ENCODE data around the gene CALCOCO1. TPM values are rescaled to one million over a fixed set of nuclear protein-coding genes. Genes with fewer than 3 reads are reported as not detected.

The CALCOCO1 gene
- total RNA-seq, 1 donor from 2014 or later = 32.0 TPM

- Mint-ChIP-seq H3K36me3 (ENCODE audit: low read depth) (no peaks in the 10 kb centered on the region), H3K27ac (ENCODE audit: unreplicated experiment) (no peak overlapping the region), H3K4me3 (peak overlapping the region; percentile 50), H3K9me3 (peaks cover 2% of the 10 kb centered on the region), H3K4me1 (peaks cover 23% of the 10 kb centered on the region), H3K27me3 (ENCODE audit: low read depth) (peaks cover 85% of the 10 kb centered on the region)
- no peak for TF ChIP-seq CTCF (conservative IDR thresholded peaks at IDR 0.05)
- DNase-seq (ENCODE audit: low read depth, low spot score) = peak; percentile 44
These were observed 31.0 kb downstream of the CALCOCO1 start for GRCh38 chr12:53696285-53696654.

DNA sequence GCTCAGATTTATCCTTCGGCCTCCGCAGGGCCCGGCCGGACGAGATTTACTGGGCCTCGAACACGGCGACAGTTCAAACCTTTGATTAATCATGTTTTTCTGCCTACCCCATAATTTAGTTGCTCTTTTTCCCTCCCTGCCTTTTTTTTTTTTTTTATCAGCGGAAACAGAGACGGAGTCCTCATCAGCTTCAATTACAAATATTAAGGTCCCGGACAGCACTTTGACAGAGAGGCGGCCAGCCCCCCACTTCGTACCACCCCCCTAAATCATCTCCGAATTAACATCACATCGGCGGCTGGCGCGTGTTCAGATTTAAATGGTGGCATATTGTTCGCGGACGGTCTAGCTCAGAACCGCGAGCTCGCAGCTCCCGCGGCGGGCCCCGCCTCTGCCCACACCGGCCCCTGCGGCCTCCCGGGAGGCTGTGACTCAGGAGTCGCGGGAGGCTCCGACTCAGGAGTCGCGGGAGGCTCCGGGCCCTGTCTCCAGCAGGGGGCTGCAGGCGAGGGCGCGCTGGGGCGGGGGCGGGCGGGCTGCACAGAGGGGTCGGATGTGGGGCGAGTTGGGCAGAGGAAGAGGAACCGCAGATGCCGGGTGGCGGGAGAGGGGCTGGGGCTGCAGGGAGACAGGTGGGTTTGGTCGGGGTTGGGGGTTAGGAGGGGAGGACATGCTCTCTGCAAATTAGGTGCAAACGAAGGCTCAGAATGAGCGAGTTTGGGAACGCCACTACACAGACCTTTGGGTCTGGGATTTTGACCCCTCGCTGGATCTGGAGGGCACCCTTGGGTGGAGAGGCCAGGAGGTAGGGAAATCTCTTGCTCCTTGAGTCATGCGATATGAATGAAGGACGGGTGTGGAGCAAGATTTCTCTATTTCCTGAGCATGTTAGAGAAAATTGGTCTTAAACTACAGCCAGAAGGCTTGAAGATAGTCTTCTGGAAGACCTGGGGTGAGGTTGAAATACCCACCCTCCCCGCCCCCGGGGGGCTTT, 31.8 kb downstream of the CALCOCO1 start:
- Mint-ChIP-seq H3K4me3 (peak overlapping the region; percentile 74), H3K36me3 (ENCODE audit: low read depth) (no peaks in the 10 kb centered on the region), H3K27me3 (ENCODE audit: low read depth) (peaks cover 79% of the 10 kb centered on the region), H3K9me3 (peaks cover 2% of the 10 kb centered on the region), H3K4me1 (peaks cover 23% of the 10 kb centered on the region), H3K27ac (ENCODE audit: unreplicated experiment) (peak overlapping the region; percentile 12)
- peak; percentile 45 for DNase-seq (ENCODE audit: low read depth, low spot score)
- peak; percentile 45 for TF ChIP-seq CTCF (conservative IDR thresholded peaks at IDR 0.05)

DNA sequence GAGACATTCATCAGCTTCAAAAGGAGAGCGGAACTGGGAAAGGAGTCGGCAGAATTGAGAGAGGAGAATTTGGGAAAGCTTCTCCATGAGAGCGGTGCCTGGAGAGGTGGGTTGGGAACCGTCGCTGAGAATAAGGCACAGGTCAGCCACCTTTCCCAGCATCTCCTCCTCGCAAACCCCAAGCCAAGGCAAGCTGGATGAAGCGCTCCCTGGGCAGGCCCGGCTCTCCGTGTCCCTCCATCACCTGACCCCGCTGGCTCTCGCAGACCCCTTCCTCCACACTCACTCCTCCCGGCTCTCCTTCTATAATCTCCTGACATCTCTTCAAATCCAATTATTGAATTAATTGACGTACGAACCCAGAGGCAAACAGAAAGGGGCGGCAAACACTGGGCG, 32.5 kb downstream of the CALCOCO1 start:
- DNase-seq (ENCODE audit: low read depth, low spot score) = no peak
- TF ChIP-seq CTCF (conservative IDR thresholded peaks at IDR 0.05) = no peak
- Mint-ChIP-seq H3K27me3 (ENCODE audit: low read depth) (peaks cover 77% of the 10 kb centered on the region), H3K36me3 (ENCODE audit: low read depth) (no peaks in the 10 kb centered on the region), H3K9me3 (peaks cover 2% of the 10 kb centered on the region), H3K4me3 (peak overlapping the region; percentile 74), H3K27ac (ENCODE audit: unreplicated experiment) (no peak overlapping the region), H3K4me1 (peaks cover 23% of the 10 kb centered on the region)

DNA sequence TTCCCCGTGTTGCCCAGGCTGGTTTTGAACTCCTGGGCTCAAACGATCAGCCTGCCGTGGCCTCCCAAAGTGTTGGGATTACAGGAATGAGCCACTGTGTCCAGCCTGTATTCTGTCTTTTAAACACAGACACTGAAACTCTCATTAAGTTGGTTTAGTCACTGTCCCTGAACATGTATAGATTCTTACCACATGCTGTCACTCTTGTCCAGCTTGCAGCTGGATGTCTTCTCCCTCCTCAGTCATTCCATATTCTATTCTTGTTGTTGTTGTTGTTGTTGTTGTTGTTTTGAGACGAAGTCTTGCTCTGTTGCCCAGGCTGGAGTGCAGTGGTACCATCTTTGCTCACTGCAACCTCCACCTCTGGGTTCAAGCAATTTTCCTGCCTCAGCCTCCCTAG, 39.1 kb downstream of the CALCOCO1 start:
- no peak for DNase-seq (ENCODE audit: low read depth, low spot score)
- H3K4me1 Mint-ChIP-seq = no peaks in the 10 kb centered on the region
- H3K27ac Mint-ChIP-seq (ENCODE audit: unreplicated experiment) = no peak overlapping the region
- TF ChIP-seq CTCF (conservative IDR thresholded peaks at IDR 0.05) = no peak
- peaks cover 27% of the 10 kb centered on the region for H3K27me3 Mint-ChIP-seq (ENCODE audit: low read depth)
- H3K36me3 Mint-ChIP-seq (ENCODE audit: low read depth) = no peaks in the 10 kb centered on the region
- no peak overlapping the region for H3K4me3 Mint-ChIP-seq
- H3K9me3 Mint-ChIP-seq = no peaks in the 10 kb centered on the region

DNA sequence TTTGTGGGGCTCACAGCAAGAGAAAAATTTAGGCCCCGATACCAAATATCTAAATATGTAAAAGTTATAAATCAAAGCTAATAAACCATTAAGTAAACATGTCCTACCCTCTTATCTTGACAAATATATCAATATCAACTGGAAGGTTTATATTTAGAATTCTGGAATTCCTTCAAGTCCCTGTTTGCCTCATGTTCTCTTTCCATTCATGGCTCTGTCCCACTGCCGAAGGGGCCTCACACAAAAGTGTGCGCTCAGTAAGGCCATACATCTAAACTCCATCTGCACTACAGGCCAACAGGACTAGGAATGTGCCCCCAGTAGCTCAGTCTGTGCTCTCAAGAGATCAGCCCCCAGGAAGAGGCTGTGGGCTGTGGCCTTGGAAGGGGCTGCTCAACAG, 40.8 kb downstream of the CALCOCO1 start:
- Mint-ChIP-seq H3K4me1 (no peaks in the 10 kb centered on the region), H3K4me3 (no peak overlapping the region), H3K27ac (ENCODE audit: unreplicated experiment) (no peak overlapping the region), H3K9me3 (no peaks in the 10 kb centered on the region), H3K27me3 (ENCODE audit: low read depth) (peaks cover 20% of the 10 kb centered on the region), H3K36me3 (ENCODE audit: low read depth) (no peaks in the 10 kb centered on the region)
- no peak for TF ChIP-seq CTCF (conservative IDR thresholded peaks at IDR 0.05)
- no peak for DNase-seq (ENCODE audit: low read depth, low spot score)
